Glutamatergic neuron (in vitro differentiated cells): Measurements from ENCODE around the gene ADCYAP1R1. TPM values are rescaled to one million over a fixed set of nuclear protein-coding genes. Genes with fewer than 3 reads are reported as not detected.

Experiments
- DNase-seq: peaks from one replicate; pipeline ENCODE4 v3.0.0; 2022
- H3K27ac Mint-ChIP-seq: one replicate; pipeline ENCODE4 v1.8.0; 2020; ENCODE audit warnings: mild to moderate bottlenecking, mixed read lengths, inconsistent platforms; ENCODE audit not compliant: unreplicated experiment
- H3K27me3 Mint-ChIP-seq: one replicate; pipeline ENCODE4 v1.8.0; 2020; ENCODE audit warnings: mild to moderate bottlenecking, moderate library complexity, mixed read lengths, inconsistent platforms; ENCODE audit not compliant: unreplicated experiment
- H3K36me3 Mint-ChIP-seq: one replicate; pipeline ENCODE4 v1.8.0; 2020; ENCODE audit warnings: mild to moderate bottlenecking, mixed read lengths, inconsistent platforms; ENCODE audit not compliant: unreplicated experiment
- H3K4me1 Mint-ChIP-seq: one replicate; pipeline ENCODE4 v1.8.0; 2020; ENCODE audit warnings: mild to moderate bottlenecking, low read depth, mixed read lengths, inconsistent platforms; ENCODE audit not compliant: unreplicated experiment
- H3K4me3 Mint-ChIP-seq: one replicate; pipeline ENCODE4 v1.8.0; 2020; ENCODE audit warnings: mild to moderate bottlenecking, mixed read lengths, inconsistent platforms; ENCODE audit not compliant: unreplicated experiment
- H3K9me3 Mint-ChIP-seq: one replicate; pipeline ENCODE4 v1.8.0; 2020; ENCODE audit warnings: mild to moderate bottlenecking, moderate library complexity, mixed read lengths, inconsistent platforms; ENCODE audit not compliant: unreplicated experiment
- CTCF ChIP-seq: fragments of 200-600 bp; sonication (generic); IDR thresholded peaks from one replicate; pipeline ENCODE4 v1.5.0; 2021; ENCODE audit not compliant: partially characterized antibody, unreplicated experiment
- total RNA-seq: library from RNA; stranded (reverse); fragmentation: NEBNext Ultra II Directional; extraction: Animal tissue kit (Norgen Biotek cat#: 25700); gene quantifications from one replicate; pipeline ENCODE4 v1.2.1, GENCODE V29; 2021; ENCODE audit not compliant: unreplicated experiment

The ADCYAP1R1 gene
- total RNA-seq, 1 donor from 2014 or later: 0.71 TPM

GRCh38 chr7:31091924-31092434 is 39.9 kb downstream of the ADCYAP1R1 start:
- Mint-ChIP-seq H3K4me1 (no peaks in the 10 kb centered on the region), H3K36me3 (no peaks in the 10 kb centered on the region), H3K27me3 (peaks cover 2% of the 10 kb centered on the region), H3K4me3 (no peak overlapping the region), H3K27ac (no peak overlapping the region), H3K9me3 (no peaks in the 10 kb centered on the region)
- DNase-seq: no peak
- no peak for TF ChIP-seq CTCF

- no peaks in the 10 kb centered on the region for H3K4me1 Mint-ChIP-seq
- no peak overlapping the region for H3K27ac Mint-ChIP-seq
- peaks cover 2% of the 10 kb centered on the region for H3K27me3 Mint-ChIP-seq
- no peak for DNase-seq
- no peaks in the 10 kb centered on the region for H3K9me3 Mint-ChIP-seq
- no peak for TF ChIP-seq CTCF
- H3K4me3 Mint-ChIP-seq: no peak overlapping the region
- H3K36me3 Mint-ChIP-seq: no peaks in the 10 kb centered on the region
Observed at GRCh38 chr7:31092606-31093005, 40.5 kb downstream of the ADCYAP1R1 start.

GRCh38 chr7:31093282-31093681 is 41.2 kb downstream of the ADCYAP1R1 start:
- peaks cover 2% of the 10 kb centered on the region for H3K27me3 Mint-ChIP-seq
- no peaks in the 10 kb centered on the region for H3K4me1 Mint-ChIP-seq
- no peaks in the 10 kb centered on the region for H3K9me3 Mint-ChIP-seq
- no peak overlapping the region for H3K4me3 Mint-ChIP-seq
- TF ChIP-seq CTCF: no peak
- no peaks in the 10 kb centered on the region for H3K36me3 Mint-ChIP-seq
- no peak overlapping the region for H3K27ac Mint-ChIP-seq
- DNase-seq: no peak

GRCh38 chr7:31094271-31094670 is 42.2 kb downstream of the ADCYAP1R1 start:
- Mint-ChIP-seq H3K4me3 (no peak overlapping the region), H3K36me3 (no peaks in the 10 kb centered on the region), H3K27me3 (peaks cover 2% of the 10 kb centered on the region), H3K27ac (no peak overlapping the region), H3K4me1 (no peaks in the 10 kb centered on the region), H3K9me3 (no peaks in the 10 kb centered on the region)
- TF ChIP-seq CTCF: no peak
- no peak for DNase-seq

- no peak for TF ChIP-seq CTCF
- no peak for DNase-seq
- Mint-ChIP-seq H3K27me3 (no peaks in the 10 kb centered on the region), H3K4me1 (no peaks in the 10 kb centered on the region), H3K27ac (no peak overlapping the region), H3K9me3 (no peaks in the 10 kb centered on the region), H3K4me3 (no peak overlapping the region), H3K36me3 (no peaks in the 10 kb centered on the region)
Observed at GRCh38 chr7:31095286-31096197, 43.4 kb downstream of the ADCYAP1R1 start.
